Stimulated activated CD8-positive, alpha-beta memory T cell treated with anti-CD3 and anti-CD28 coated beads, Interleukin-4, amount 100 ng/mL, for 48 hours (primary cell): Measurements from ENCODE around the gene PKP4.

Experiments used
- DNase-seq: peaks from one replicate; pipeline ENCODE4 v3.0.0-alpha.2; 2020

The PKP4 gene

GRCh38 chr2:158658396-158658795, 201.6 kb downstream of the PKP4 start:
- DNase-seq: no peak

DNA sequence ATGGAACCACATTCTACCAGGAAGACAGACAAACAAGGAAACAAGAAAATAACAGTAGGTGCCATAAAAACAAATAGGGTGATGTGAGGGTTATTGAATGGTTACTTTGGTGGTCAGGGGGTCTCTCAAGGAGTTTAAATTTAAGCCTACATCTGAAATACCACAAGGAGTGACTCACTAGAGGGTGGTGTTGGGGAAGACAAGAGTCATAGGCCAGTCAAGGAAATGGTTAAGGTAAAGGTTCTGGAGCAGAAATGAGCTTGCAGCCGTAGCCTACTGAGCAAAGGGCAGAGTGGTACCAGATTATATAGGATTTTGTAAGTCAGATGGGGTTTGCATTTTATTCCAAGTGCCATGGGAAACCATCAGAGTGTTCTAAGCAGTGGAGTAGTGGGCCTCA, 202.7 kb downstream of the PKP4 start:
- no peak for DNase-seq

DNA sequence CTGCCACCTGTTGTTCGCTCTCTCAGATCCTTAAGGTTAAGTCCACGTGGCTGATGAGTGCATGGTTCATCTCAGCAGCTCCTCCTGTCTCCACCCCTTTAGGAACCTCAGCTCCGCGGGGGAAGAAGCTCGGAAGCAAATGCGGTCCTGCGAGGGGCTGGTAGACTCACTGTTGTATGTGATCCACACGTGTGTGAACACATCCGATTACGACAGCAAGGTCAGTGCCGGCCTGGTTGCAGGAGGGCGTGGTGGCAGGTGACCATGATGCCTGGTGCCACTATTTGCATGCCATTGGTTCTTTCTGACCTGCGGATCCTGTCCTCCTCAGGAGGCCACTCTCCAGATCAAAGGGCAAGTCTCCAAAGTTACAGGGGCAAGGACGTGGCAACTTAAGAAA, 204.5 kb downstream of the PKP4 start:
- DNase-seq: no peak

DNA sequence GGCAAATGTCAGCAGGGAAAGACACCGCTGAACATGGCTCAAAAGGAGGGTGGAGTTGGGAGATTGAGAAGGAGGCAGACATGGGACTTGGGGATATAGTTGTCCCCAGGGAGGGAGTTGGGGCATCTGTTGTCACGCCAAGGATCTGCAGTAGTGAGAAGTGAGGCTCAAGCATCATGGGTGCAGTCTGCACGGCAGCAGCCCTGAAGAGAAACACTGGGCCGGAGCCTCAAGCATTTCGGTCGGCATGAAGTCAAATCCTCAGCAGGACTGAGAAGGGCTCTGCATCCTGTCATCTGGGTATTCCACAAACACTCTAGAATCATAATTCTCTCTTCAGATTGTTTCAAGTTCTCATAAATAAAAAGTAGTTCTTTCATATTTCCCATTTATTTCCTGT, 205.7 kb downstream of the PKP4 start:
- DNase-seq: no peak

DNA sequence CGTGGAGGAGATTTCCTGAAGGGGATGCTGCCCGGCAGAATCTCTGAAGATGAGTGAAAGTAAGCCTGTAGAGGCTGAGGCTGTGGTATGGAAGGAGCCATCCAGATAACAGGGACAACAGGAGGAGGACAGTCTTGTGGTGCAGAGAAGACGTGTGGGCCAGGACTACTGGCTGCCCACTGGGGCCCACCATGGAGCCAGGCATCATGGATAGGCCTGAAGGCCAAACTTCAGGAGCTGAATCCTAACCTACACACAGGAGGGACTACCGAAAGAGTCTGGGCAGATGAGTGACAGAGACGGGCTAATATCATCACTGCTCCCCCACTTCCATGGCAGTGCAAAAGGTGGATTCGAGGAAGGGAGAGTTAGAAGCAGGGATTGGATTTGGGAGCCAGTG, 207.0 kb downstream of the PKP4 start:
- DNase-seq: no peak

- no peak for DNase-seq
Measured at GRCh38 chr2:158664987-158665386, 208.2 kb downstream of the PKP4 start.

GRCh38 chr2:158665536-158666302, 209.0 kb downstream of the PKP4 start:
- no peak for DNase-seq

GRCh38 chr2:158666969-158667368, 210.2 kb downstream of the PKP4 start:
- DNase-seq: no peak

DNA sequence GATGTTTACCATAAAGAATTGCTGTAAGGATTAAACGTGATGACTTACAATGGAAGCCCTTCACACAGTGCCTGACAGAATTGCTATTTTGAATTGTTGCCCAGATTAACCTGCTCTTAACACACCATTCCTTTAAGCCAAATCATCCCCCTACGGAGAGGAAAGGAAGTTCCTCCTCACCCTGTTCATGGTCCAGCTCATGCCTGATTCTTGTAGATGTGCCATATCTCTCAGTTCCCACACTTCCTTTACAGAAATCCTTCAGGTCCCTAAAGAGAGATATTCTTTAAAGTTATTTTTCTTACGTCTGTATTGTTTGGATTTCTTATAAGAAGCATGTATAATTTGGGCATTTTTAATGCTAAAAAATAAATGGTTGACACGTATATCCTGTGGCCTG, 210.8 kb downstream of the PKP4 start:
- no peak for DNase-seq

GRCh38 chr2:158668001-158668765, 211.4 kb downstream of the PKP4 start:
- no peak for DNase-seq

- DNase-seq: no peak
Measured at GRCh38 chr2:158670292-158670691, 213.5 kb downstream of the PKP4 start.

DNA sequence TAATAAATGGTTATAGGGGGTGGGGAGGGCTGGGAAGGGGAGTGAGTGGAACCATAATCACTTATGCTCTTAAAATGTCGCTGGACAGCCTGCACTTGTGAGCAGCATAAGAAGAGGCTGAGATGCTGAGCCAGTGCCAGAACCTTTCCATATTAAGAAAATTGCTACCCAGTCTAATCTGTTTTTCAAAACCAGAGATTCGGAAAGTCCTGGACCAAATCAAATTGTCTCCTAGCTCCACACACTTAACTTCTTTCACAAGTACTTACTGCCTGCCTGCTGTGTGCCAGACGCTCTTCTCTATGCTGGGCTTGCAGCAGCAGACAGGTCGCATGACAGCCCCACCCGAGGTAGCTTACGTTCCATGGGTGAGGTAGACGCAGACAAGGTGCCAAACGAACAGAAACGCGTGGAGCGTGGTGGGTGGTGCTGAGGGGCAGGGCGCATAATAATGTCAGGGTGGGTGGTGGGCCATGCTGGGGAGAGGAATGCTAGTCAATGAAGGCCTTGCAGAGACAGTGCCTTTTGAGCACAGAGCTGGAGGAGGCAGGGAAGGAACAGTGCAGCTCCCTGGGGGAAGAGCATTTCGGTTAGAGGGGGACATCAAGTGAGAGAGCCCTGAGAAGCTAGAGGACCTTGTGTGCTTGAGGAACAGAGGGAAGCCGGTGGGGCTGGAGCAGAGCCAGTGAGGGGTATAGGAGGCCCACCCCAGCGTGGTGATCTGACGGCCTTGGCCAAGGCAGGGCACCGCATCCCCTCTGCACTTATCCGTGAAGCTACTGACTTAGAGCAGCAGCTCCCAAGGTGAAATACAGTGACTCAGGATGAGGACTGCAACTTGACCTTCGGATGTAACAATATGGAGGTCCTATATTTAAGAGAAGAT, 214.9 kb downstream of the PKP4 start:
- DNase-seq: no peak

DNA sequence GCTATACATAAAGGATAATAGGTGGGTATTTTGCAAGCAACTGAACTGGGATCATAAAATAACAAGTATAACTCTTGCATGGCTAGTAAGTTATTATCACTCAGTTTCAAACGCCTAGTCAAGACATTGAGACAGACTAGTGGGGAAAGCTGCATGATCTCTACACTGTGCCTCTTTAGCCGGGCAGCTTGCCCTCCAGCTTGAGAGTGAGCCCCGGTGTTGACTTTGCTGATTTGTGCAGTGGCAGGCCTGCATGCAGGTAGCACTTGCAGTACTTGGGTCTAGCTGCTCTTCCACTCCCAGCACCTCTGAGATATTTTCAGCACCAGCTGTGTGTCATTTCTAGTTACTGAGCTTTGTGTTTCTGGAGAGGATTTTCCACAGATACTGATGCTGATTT, 219.5 kb downstream of the PKP4 start:
- DNase-seq: no peak

DNA sequence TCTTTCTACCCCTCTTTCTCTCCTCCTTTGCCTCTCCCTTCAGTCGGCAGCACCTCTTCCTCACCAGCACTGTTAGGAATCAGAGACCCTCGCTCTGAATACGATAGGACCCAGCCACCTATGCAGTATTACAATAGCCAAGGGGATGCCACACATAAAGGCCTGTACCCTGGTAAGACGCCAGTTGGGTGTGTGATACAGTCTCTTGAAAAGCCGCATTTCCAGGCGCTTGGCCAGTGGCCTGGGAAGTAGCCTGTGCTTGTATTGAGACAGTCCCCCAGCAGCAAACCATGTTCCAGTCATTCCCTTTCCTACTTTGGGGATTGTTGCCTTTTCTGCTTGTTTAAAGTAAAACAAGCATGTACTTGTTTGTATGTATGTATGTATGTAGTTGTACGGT, 219.9 kb downstream of the PKP4 start:
- DNase-seq: no peak

DNA sequence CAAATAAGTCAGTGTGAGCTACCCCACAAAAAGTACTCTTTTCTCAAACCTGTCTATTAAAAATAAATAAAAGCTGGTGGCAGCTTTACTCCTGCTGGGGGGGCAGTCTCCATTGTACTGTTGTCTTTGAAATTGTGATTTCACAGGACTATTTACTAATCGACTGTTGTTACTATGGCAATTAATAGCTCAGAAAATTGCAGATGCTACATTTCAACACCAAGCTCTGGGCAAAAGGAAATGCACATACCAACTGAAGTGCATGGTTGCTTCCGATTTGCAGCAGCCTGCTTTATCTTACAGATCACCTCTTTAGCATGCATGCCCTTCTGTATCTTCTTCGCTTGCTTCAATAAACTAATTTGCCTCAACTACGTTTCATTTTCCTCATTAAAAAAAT, 220.8 kb downstream of the PKP4 start:
- no peak for DNase-seq

GRCh38 chr2:158681816-158682215, 225.1 kb downstream of the PKP4 start:
- no peak for DNase-seq

DNA sequence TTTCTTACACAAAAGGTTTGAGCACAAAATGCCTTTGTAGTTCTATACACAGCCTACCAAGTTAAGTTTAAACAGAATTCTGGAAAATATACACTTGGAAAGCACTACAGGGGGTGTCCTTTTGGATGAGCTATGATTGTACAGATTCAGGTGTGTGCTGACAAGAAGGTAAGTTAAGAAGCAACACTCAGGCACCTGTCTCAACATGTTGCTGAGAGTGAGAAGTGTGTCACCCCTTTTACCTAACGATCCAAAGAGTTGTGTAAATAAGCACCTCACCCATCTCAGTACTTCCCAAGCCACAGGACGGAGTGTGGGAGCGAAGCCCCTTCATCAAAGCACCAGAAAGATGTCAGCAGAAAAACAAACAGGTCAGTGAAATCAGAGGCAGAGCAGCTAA, 228.9 kb downstream of the PKP4 start:
- DNase-seq: no peak

DNA sequence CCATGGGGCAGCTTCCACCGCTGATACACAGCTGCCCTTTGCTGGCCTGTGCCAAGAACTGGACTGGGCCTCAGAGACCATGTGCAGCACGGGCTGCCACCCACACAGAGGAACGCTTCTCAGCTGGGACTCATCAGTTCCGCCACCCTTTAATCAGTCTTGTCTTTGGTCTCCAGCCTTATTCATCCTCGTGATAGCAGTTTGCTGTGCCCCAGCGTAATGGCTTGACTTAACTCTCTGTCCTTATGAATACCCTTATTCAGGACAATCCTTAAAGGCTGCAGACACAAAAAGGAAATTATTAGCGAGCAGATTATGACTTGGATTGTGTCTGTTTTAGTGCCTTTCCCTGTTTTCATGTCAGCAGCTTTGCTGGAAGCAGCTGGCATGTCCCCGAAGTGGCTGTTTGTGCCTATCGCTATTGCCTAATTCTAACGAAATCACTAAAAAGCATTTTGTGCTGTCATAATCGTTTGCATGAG, 229.5 kb downstream of the PKP4 start:
- no peak for DNase-seq

- DNase-seq: no peak
Measured at GRCh38 chr2:158687315-158687714, 230.6 kb downstream of the PKP4 start.

GRCh38 chr2:158688721-158689120, 232.0 kb downstream of the PKP4 start:
- DNase-seq: no peak

DNA sequence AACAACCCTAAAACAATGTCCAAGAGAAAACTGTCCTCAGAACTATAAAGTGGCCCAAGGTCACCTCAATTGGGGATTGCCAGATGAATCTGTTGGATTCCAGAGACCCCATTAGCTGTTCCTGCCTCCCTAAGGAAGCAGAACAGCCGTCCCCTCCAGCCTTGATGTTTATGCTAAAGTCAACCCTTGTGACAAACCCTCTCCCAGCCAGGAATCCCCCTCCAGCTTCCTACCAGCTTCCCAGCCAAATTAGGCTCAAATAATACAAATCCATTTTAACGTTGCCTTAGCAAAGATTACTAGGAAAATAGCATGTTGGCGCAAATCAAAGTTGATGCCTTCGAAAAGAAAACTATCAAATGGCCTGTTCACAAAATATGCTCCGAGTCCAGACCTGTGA, 232.6 kb downstream of the PKP4 start:
- DNase-seq: no peak

DNA sequence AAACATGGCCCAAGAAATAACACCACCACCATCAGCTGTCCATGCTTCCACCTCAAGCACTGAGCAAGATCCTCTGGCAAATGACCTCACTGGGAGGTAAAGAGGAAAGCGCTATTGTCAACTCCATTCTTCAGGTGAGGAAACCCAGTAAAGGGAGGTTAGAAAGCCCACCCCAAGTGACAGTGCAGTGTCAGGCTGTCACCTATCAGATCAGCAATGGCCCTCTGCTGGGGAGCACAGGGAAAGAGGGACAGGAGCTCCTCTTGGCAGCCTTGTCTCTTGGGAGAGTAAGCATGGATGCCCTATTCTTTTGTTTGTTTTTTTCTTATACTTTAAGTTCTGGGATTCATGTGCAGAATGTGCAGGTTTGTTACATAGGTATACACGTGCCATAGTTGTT, 234.1 kb downstream of the PKP4 start:
- no peak for DNase-seq

GRCh38 chr2:158691619-158692018, 234.9 kb downstream of the PKP4 start:
- DNase-seq: no peak
